HG02840 (cell line): ENCODE results near the gene DPYD.

ENCODE experiments used
- ATAC-seq: cut with Tn5 transposase; IDR thresholded peaks from one replicate; pipeline ENCODE4 v1.9.1; 2021; ENCODE audit warnings: mild to moderate bottlenecking, moderate library complexity, moderate number of reproducible peaks; ENCODE audit not compliant: unreplicated experiment, low FRiP score

DPYD gene

DNA sequence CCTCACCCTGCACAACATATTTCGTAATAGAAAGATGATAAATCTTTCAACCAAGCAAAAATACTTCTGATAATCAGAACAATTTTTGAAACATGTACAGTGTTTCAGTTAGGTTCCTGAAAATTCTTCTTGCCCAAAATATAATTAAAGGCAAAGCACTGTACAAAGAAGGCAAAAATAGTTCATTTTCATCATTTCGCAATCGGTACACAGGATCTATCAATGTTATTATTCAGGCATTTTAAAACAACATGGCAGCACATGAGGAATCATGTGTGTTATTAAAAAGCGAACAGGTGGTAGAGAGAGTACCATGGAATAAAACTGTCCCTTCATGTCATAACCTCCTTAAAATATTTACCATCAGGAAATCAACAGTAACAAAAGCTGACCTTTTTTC lies 356.9 kb downstream of the DPYD start:
- ATAC-seq = no peak

DNA sequence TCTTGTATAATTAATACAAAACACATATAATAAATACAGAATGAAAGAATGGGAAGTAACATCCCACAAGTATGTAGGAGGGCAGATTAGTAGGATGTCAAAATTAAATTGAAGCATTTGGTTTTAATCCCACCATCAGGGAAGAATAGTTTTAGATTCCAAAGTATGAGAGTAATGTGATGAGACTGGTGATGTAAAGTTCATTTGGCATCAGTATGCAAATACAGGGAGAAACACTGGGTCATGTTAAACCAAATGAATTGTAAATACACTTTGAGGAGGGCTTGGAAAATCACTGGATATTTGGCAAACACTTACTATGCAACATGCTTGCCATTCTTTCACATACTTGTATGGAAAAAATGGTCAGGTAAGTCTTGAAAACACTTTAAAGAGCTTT lies 358.8 kb downstream of the DPYD start:
- no peak for ATAC-seq

DNA sequence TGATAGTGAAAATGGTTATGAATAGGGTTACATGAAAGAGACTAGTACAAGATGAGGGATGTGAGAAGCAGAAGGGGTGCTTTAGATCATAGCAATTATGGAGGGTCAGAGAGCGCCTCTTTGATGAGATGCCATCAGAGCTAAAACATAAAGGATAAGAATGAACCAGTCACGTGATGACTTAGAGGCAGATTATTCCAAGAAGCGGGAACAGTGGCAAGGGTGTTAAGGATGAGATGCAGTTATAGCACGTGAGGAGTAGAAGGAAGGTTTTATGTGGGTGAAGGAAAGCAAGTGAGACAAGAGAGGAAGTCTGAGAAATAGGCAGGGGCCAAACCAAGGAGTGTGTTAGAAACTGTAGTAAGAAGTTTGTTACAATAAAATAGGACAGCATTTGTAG lies 360.1 kb downstream of the DPYD start:
- ATAC-seq = no peak

DNA sequence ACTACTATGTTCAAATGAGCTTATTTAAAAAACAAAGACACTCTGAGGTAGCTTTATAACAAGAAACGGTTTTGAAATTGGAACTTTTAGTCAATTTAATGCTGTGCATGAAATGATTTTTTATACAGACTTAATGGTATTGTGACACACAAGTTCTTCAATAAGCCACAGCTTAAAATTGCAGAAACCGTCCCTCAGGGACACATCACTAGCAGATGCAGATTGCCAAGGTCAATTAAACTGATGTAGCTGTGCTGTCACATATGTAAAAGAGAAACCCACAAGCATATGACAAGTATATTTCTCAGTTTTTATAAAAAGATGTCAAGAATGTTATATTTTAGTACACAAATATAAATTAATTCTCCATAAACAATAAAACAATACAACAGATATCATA lies 366.9 kb downstream of the DPYD start:
- no peak for ATAC-seq

DNA sequence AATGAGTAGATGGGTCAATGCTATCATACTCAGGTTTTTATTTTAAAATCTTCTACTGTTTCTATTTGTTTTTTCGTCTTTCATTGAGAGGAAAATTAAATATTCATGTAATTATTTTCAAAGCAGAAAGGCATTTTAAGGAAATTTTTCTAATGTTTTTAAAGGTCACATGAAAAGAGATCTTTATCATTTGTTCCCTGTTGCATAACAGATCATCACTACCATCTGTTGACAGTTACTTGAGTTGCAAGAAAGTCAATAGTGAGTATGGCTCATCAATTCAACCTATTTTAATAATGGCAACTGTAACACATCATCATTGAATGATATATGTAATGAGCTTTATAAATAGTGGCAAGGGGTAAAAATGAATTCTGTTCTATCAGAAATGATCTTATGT lies 369.7 kb downstream of the DPYD start:
- ATAC-seq = no peak

DNA sequence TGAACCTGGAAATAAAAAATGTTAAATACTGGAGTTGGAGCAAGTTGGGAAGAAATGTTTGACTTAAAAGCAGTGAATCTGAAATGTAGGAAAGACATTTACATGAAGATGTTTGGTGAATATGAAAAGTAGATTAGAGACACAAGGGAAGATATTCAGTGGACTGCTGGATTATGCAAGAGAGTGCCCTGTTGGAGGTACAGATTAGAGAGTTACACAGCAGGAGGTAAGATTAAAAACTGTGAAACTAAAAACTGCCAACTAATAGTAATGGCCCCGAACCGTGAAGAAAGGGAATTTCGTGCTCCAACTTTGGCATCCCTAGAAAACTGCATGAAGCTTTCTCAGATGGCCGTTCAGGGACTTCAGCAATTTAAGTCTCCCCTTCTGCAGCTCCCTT lies 375.4 kb downstream of the DPYD start:
- ATAC-seq = no peak

DNA sequence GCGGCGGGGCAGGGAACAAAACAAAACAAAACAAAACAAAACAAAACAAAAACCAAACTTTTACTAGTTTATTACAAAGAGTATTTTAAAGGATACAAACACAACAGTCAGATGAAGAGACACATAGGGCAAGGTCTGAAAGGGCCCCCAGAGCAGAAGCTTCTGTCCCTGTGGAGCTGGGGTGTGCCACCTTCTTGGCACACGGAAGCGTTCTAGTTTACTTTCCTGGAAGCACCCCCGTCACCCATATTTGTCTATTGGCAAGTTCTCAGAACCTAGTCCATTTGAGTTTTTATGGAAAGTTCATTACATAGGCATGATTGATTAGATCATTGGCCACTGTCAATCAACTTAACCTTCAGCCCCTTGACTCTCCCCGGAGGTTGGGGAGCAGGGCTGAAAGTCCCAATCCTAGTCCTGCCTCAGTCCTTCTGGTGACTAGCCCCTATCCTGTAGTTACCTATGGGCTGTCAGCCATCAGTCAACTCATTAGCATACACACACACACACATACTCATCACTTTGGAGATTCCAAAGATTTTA lies 380.4 kb downstream of the DPYD start:
- ATAC-seq = no peak

DNA sequence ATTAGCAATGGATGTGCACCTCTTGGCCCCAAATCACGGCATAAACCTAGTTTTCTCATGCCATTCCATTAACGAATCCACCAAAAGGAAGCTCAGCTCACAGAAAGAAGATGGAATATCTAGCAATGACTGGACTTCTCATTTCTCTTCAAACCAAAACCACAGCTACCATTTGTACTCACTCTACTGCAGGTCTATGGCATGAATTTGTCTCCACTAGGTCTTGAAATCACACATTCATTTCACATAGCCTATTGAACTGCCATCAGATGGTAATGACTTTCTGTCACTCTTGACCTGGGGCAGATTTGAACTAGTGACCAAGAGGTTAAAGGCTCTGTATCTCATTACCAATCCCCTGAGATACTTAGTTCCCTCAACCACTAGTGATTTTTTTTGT lies 382.7 kb downstream of the DPYD start:
- ATAC-seq = no peak

DNA sequence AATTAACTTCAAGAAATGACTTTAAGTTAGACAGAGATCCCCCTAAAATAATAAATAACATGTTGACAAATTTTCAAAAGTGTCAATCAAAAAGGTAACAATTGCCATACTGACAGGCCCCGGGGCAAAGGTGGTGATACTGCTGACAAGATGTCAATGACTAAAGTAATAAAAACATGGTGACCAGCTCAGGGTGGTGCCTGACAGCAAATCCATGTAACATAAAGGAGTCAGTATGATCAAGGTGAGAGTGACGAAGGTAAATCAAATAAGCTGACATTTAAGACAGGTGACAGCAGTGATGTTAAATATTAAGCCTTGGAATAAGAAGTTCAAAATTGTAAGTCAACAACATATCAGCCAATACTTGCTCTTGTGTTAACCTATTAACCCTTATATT lies 387.5 kb downstream of the DPYD start:
- ATAC-seq = no peak

DNA sequence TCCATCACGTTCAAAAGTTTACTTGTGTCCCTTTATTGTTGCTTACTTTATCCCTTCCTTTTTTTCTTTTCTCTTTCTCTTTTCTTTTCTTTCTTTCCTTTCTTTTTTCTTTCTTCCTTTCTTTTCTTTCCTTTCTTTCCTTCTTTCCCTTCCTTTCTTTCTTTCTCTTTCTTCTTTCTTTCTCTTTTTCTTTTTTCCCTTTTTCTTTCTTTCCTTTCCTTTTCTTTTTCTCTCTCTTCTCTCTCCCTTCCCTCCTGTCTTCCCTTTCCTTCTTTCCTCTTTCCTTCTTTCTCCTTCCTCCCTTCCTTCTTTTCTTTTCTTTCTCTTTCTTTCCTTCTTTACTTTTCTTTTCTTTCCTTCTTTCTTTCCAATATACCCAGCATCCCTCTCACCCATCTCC lies 391.2 kb downstream of the DPYD start:
- ATAC-seq = no peak

DNA sequence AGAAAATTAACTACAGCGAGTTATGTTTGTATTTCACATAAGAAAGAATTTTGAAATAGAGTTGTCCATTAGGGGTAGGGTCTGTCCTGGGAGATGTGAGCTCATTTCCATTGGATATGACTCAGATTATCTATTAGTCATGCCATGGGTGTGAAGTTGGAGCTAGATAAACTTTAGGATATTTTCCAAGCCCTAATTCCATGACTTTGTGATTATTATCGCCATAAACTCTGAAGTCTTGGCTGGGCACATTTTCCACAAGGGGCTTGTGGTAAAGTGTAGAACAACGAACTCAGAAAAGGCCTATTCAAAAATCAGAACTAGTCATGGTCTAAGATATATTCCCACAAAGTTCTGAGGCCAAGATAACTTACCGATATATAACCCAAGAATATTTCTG lies 396.6 kb downstream of the DPYD start:
- ATAC-seq = no peak

DNA sequence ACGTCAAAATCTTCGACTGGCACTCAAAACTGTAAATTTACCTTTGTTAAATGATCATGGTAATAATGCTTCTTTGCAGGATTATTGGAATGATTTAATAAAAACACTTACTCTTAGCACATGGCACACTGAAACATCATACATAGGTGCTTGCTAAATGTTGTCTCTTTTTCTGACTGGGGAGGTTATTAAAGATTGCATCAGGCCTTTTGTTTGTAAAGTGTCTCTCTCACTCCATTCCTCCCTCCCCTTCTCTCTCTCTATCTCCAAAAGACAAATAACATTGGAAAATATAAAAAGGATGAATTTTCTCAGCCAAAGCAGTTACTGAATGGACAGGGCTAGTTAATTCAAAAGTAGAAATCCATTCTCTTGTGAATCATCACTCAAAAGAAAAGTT lies 404.2 kb downstream of the DPYD start:
- no peak for ATAC-seq

DNA sequence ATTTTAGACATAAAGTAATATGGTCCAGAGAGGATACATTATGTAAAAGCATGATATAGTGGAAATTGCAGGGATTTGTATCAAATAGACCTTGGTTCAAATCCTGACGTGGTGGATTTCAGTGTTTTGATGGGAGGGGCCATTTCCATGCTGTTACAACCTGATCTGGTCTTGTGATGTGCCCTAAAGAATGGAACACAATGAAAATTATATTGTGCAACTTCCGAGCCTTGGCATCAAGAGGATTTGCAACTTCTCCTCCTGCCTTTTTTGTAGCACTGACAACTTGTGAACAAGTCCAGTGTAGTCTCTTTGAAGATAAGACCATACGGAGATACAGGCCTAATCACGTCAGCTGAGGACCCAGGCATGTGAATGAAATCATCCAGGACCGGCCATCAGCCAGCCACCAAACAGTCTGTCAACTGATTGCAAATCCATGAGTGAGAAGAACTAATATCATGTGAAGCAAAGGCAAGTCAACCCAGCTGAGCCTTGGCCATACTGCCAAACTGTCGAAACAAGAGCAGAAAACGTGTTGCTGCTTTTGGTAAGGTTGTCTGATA lies 412.1 kb downstream of the DPYD start:
- no peak for ATAC-seq

DNA sequence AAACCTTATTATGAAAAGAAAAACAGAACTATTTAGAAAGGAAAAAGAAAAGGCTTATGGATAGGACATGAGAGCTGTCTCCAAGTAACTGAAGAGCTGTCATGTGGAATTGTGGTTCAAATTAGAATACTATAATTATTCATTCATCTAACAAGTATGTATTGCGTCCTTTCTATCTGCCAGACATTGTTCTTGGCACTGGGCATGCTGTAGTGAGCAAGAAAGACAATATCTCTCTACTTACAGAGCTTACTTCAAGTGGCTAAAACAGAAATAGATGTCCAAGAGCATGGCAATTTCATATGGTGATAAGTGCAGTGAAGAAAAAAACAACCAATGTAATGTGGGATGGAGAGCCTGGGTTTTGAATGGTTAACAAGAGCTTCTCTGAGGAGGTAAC lies 413.0 kb downstream of the DPYD start:
- no peak for ATAC-seq

DNA sequence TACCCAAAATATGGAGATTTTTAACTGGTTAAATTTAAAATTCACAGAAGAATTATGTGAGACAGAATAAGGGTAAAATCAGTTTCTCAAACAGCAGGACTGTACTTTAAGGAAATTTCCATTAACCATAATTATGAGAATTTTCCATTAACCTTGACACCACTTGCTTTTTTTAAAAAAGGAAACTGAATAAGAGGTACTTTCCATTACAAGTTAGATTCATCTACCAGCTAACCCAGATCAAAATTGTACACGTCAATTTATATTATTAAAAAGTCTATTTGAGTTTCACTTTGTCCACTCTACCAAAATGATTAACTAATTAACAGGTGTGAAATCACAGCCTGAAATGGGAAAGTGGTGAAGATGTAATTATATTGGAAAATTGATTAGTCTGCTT lies 414.5 kb downstream of the DPYD start:
- no peak for ATAC-seq

DNA sequence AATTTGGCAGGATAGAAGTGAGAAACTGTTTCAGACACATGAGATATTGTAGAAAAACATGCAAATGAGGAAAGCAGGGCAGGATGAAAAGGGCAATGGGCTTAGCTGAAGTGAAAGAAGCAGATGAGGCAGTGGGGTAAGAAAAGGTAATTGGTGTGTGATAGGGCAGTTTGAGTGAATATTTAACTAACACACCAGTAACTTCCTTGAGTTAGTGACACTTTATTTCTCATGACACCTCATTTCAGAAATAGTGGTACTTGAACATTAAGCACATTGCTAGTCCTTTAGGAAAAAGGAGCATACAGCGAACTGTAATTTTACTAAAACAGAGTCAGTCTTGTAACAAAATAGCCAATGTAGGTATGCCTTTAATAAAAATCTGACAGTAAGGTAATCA lies 415.0 kb downstream of the DPYD start:
- peak; percentile 95 for ATAC-seq

DNA sequence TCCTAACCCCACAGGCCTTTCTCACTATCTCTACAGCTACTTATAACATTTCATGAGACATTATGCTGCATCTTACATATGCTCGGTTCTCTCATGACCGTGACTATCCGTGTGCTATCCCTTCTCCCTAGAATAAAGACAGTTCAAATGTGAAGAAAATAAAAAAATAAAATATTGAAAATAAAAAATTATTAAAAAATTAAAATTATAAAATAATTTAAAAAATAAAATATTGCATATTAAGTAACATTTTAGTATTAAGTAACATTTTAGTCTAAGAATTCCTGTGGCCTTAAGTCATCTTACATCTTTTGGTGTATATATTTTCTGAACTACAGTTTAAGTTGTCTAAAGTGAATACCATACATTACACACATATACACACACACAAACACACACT lies 415.5 kb downstream of the DPYD start:
- ATAC-seq = no peak

DNA sequence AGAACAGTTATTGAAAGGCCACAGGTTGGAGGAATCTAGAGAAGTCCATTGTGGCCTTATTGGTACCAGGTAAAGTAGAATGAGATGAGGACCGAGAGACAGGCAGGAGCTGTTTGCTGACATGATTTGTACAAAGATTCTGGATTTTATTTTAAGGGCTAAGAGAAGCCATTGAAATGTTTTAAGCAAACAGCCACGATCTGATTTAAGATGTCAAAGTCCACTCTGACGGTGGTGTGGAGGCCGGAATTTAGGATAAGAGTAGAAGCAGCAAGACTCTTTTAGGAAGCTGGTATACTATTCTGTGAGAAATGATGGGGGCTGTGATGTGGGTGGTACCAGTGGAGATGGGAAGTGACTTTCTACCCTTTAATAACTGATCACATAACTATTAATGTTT lies 418.5 kb downstream of the DPYD start:
- no peak for ATAC-seq

DNA sequence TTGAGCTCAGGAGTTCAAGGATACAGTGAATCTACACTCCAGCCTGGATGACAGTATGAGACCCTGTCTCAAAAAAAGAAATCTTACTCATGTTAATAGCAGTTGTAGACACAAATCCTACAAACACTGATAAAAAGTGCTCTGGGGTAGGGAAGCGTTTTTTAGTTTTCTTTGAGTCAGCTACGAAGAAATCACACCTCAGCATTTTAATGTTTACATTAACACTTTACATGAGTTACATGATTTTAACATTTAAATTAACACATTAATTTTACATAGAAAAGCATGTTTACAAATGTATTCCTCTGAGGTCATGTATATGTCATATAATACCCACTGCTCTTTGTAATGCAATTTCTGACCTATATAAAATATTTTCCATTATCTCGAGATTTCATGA lies 419.2 kb downstream of the DPYD start:
- no peak for ATAC-seq

DNA sequence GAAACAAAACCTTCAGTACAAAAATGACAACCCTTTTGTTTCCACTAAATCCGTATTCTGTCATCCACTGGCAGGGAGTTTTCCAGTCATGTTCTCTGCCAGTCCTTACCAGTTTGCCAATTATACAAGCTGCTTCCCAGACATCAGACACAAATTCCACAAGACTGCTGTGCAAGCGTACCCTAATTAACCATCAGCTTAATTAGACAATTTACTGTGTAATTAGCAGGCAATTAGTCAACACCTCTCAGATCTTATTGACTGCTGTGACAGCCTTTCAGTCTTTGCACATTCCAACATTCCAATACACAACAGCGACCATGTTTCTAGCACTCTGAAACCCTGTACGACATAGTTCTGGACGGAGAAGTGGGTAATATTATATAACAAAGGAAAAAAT lies 420.1 kb downstream of the DPYD start:
- ATAC-seq = no peak

DNA sequence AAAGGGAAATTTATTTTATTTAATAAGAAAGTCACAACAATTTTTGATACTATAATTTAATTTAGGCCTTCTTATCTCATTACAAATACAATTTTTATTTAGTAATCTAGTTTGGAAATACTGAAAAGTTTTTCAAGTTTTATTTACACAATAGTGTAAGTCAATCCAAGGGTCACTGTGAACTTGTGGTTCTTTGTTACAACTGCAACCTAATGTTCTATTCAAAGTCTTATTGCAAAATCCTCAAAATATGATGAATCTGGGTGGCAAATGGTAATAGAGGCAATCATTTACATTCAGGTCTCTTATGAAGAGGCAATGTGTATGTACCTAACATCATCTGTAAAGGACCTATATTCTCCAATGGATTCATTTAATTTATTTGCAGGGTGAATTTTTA lies 421.2 kb downstream of the DPYD start:
- no peak for ATAC-seq

DNA sequence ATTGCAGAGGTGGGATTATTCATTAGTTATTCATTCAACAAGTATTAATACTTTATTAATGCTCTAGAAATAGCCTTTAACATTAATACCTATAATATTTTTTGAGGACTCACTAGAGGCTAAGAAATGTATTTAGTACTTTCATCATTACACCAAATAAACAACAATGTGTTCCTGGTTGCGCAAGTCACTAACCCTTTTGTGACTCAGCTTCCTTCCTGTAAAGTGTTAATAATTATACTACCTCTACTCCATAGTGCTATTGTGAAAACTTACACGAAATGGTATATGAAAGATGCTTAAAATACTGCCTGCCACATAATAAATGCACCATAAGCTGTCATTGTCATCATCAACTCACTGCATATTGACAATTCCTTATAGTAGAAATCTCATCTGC lies 431.0 kb downstream of the DPYD start:
- no peak for ATAC-seq

DNA sequence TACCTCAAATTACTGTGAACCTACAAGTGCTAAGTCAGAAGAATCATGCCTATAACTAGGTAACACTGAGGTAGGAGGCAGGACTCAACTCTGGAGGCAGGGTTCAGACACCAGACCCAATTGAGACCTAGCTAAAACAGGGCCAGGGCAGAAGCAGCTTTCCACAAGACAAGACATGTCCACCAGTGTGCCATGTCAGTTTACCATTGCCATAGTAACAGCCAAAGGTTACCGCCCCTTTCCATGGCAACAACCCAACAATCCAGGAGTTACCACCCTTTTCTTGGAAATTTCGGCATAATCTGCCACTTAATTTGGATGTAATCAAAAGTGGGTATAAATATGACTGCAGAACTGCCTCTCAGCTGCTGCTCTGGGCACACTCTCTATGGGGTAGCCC lies 432.3 kb downstream of the DPYD start:
- no peak for ATAC-seq
